ENCODE data around the gene CCDC82.

CCDC82 gene

GRCh38 chr11:96306933-96307775, 82.6 kb downstream of the CCDC82 start:
- DNase-seq (ENCODE audit: low read depth): no peak

GRCh38 chr11:96306600-96306932, 83.1 kb downstream of the CCDC82 start:
- DNase-seq (ENCODE audit: low read depth): no peak

- no peak for DNase-seq (ENCODE audit: low read depth)
Observed at GRCh38 chr11:96306071-96306470, 83.6 kb downstream of the CCDC82 start.

- no peak for DNase-seq (ENCODE audit: low read depth)
Observed at GRCh38 chr11:96303980-96304379, 85.7 kb downstream of the CCDC82 start.

- DNase-seq (ENCODE audit: low read depth): no peak
Observed at GRCh38 chr11:96303064-96303463, 86.6 kb downstream of the CCDC82 start.

Measured in activated T-cell treated with anti-CD3 and anti-CD28 coated beads for 24 hours (primary cell).